GM10248 (cell line): ENCODE measurements around the gene BAIAP2.

Experiments
- CTCF ChIA-PET: fragments of 300-600 bp; sonication (Branson Sonifier 250); formaldehyde crosslinking; extraction: SDS; loops from one replicate; lab custom pipeline; 2021; ENCODE audit warnings: antibody characterized with exemption; lab: Yijun Ruan, JAX
- POLR2A ChIA-PET: fragments of 350-650 bp; sonication (Branson Sonifier 250); formaldehyde crosslinking; extraction: SDS; loops from one replicate; lab custom pipeline; 2020; ENCODE audit warnings: antibody characterized with exemption; lab: Yijun Ruan, JAX
- DNase-seq: peaks from one replicate; pipeline ENCODE4 v3.0.0; 2012; ENCODE audit errors: extremely low spot score
- TF ChIP-seq, protein P1 (sequence below): IDR thresholded peaks from 2 replicates; pipeline ENCODE4 v1.5.1; 2012; ENCODE audit warnings: mild to moderate bottlenecking, low read depth; ENCODE audit errors: extremely low read depth, missing control alignments, control extremely low read depth

BAIAP2 gene

DNA sequence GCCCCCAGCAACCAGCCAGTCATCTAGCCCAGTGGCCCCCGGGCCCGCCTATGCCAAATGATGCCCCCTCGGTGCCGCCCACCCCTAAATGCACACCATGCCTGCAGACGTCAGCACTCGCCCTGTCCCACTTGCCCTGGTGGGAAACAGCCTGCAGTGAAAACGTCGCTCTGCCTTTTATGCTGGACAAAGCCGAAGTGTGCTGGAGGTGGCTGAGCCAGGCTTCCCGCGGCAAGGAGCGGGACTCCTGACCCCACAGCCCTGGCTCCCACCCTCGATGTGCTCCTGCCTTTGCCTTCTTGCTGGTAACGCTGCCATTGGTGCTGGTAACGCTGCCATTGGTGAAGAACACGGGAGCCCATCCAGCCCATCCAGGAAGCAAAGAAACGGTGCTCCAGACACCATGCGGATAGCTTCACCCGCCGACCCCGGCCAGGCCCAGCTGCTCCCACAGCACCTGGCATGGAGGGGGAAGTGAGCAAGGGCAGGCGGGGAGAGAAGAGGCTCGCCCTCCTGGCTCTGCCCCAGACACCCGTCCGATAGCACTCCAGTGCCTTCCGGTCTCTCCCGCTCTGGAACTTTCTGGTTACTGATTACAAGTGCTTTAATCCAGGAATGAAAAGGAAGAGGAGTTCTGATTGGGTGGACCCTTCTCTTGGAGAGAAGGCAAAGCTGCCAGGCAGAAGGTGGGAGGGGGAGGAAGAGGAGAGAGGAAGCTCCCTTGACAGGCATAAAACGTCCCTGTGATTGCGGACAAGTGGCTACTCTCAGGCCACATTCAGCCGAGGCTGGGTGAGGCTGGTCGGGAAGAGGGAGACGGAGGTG is 4.0 kb upstream of the BAIAP2 start:
- TF ChIP-seq, protein P1, sequence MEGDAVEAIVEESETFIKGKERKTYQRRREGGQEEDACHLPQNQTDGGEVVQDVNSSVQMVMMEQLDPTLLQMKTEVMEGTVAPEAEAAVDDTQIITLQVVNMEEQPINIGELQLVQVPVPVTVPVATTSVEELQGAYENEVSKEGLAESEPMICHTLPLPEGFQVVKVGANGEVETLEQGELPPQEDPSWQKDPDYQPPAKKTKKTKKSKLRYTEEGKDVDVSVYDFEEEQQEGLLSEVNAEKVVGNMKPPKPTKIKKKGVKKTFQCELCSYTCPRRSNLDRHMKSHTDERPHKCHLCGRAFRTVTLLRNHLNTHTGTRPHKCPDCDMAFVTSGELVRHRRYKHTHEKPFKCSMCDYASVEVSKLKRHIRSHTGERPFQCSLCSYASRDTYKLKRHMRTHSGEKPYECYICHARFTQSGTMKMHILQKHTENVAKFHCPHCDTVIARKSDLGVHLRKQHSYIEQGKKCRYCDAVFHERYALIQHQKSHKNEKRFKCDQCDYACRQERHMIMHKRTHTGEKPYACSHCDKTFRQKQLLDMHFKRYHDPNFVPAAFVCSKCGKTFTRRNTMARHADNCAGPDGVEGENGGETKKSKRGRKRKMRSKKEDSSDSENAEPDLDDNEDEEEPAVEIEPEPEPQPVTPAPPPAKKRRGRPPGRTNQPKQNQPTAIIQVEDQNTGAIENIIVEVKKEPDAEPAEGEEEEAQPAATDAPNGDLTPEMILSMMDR, result no peak
- no peak for DNase-seq
- CTCF ChIA-PET, result interaction anchor here (0.9 to 1.1 kb wide), 2 partner anchors 11 to 71 kb away, joined by 3 to 5 read pairs; no protein-coding TSS in a partner anchor
- POLR2A ChIA-PET, result interaction anchor here (0.8 kb wide), 1 partner anchor 22 kb away, joined by 4 read pairs; no protein-coding TSS in a partner anchor

DNA sequence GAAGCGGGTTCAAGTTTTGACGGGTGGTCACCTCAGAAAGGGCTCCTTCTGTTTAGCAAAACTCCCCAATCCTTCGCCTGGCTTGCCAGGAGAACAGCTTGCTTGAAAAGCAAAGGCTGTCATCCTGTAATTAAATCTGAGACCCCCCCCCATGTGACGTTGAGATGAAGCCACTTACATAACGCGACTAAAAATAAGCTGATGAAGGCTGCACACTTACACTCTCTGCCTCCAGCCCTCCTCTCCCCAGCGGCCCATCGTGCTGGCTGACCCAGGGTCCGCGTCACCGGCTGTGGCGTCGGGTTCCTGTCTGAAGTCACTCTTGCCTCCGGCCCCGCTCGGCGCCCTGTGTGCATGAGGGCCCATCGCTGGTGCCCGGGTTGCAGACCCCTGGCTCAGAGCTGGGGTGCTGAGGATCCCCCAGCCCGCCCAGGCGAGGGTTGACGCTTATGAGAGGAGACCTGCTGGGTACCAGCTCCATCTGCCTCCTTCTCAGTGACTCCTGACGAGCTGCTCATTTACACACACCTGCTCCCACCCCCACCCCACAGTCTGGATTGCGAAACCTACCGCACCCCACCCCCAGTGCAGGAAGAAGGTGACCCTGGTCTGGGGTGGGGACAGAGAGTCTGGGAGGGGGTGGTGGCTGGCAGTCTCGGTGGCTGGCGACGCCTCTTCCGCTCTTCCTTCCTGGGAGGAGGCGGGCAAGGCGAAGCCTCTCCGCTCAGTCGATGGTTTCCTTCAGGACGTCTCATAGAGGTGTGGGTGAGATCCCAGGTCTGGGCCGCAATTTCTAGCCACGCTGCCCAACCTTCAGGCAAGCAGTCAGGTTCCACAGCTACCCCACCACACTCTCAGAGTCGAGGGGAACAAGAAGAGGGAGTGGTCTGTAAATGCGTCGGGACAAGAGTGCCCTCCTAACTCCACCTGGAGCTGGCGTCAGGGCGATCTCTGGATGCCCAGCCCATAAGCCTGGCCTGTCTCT is 3.1 kb upstream of the BAIAP2 start:
- TF ChIP-seq, protein P1, result no peak
- POLR2A ChIA-PET, result interaction anchor here (0.8 kb wide), 1 partner anchor 21 kb away, joined by 4 read pairs; no protein-coding TSS in a partner anchor
- CTCF ChIA-PET, result interaction anchor here (0.9 to 1.6 kb wide), 3 partner anchors 8 to 70 kb away, joined by 3 to 10 read pairs (median 5); no protein-coding TSS in a partner anchor
- DNase-seq, result no peak

DNA sequence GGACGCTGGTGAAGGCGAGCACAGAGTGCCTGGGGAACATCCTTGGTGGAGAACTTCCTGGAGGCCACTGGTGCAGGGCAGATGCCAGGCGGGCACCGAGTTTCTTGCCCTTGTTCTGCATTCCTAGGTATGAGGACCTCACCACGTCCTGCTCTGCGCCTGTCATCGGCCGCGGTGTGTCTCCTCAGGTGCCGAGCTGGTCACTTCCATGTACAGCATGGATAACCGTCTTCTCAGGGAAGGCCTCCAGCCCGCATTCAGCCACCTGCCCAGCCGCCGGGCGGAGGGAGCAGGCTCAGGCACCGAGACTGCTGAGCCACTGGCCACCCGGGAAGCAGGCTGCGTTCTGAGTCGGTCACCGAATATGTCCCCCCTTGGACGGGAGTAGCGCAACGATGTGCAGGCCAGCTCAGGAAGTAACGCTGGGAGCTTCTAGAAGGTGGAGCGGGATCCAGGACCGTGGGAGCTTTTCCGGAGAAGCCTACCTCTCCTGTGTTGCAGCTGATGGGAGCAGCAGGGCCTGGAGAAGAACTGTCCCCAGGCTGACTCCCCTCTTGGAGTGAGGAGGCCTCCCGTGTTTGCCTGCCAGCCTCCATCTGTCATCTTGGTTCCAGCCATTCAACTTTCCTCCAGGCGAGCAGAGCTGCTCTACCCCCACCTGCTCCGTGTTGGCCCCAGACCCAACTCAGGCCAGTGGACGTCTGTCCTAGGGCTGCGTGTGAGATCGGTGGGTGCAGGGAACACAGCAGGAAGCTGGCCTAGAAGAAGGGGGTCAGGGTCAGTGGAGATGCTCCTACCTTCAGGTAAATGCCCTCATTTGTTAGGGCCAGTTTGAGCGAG is 2.1 kb upstream of the BAIAP2 start:
- no peak for DNase-seq
- CTCF ChIA-PET, result interaction anchor here (1.6 kb wide), 1 partner anchor 9 kb away, joined by 10 read pairs; no protein-coding TSS in a partner anchor
- POLR2A ChIA-PET, result no interaction called here
- TF ChIP-seq, protein P1, result no peak

DNA sequence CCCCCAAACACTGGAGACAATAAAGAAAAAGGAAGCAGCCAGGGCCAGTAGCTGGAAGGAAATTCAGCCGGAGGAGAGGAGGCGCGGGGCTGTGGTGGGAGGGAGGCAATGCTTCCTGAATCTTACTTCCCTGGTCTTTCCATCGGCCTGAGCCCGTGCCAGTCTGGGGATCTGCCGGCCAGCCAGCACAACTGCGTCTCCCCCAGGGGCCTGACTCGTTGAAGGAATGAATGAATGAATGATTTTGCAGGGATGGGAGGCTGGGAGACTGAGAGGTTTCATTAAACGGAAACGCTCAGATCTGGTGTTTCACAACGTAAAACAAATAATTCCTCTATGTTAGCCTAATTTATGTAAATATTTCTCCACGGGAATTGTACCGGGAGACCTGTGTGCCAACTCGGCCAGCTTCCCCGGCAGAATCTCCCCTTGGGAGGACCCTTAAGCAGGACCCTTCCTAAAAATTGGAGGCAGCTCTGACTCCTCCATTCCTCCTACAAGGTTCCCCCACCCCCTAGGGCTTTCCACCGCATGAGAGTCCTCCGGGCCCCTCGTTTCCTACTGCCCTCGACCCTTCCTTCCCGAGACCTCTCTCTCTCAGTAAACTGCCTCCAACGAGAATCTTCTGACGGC is 1.3 kb upstream of the BAIAP2 start:
- TF ChIP-seq, protein P1, result no peak
- no peak for DNase-seq
- ChIA-PET POLR2A (interaction anchor here (0.6 kb wide), 1 partner anchor 28 kb away, joined by 3 read pairs; no protein-coding TSS in a partner anchor), CTCF (interaction anchor here (1.6 kb wide), 1 partner anchor 10 kb away, joined by 10 read pairs; no protein-coding TSS in a partner anchor)

DNA sequence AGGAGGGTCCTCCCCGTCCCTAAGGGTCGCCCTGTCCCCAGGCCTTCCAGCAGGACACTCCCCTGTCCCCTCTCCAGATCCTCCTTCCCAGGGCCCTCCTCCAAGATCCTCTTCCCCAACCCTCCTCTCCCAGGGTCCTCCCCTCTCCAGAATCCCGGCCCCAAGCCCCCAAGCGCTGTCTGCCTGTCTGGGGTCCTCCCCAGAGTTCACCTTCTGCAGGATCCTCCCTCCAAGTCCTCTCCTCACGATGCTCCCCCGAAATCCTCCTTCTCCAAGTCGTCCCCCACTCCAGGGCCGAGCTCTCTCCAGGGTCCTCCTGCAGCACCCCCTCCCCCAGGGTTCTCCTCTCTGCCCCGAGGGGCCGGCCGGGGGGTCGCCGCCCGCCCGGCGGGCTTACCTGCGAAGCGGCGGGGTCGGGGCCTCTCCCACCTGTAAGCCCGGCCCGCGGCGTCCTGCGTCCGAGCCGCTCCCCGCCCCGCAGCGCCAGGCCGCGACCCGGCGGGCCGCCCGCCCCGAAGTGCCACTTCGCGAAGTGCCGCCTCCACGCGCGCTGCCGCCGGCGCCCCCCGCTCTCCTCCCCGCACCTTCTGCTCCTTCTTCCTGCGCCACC is 678 bp upstream of the BAIAP2 start:
- CTCF ChIA-PET, result no interaction called here
- TF ChIP-seq, protein P1, result no peak

More for the DNA sequence above, 678 bp upstream of the BAIAP2 start:
- no peak for DNase-seq
- POLR2A ChIA-PET, result interaction anchor here (0.6 kb wide), 1 partner anchor 29 kb away, joined by 3 read pairs; no protein-coding TSS in a partner anchor
